GM12892 (cell line): Measurements from ENCODE around the gene CELF3. TPM values are rescaled to one million over a fixed set of nuclear protein-coding genes. Genes with fewer than 3 reads are reported as not detected.
"Not testable (repeated sequence)": the region's sequence is repeated elsewhere in the genome, so short reads cannot be mapped to it uniquely, and the experiment has no call there.

Experiments used
- DNase-seq: peaks from one replicate; pipeline ENCODE4 v3.0.0; 2011; ENCODE audit not compliant: insufficient read length
- FAIRE-seq: peaks from 2 replicates; lab custom pipeline; 2011; peaks lifted over from hg19 to GRCh38; lab: Jason Lieb, UNC
- POLR2A ChIP-seq: IDR thresholded peaks from 2 replicates; pipeline ENCODE4 v1.6.1; 2011; ENCODE audit warnings: low read depth, low read length, control low read depth
- POLR2AphosphoS5 ChIP-seq: IDR thresholded peaks from 2 replicates; pipeline ENCODE4 v1.6.1; 2011; ENCODE audit warnings: low read depth, low read length, control low read depth
- TAF1 ChIP-seq: IDR thresholded peaks from 2 replicates; pipeline ENCODE4 v1.6.1; 2011; ENCODE audit warnings: low read depth, mild to moderate bottlenecking, control low read depth, low read length, borderline replicate concordance
- polyA plus RNA-seq: library from polyadenylated mRNA; unstranded; fragments of >200 nt; gene quantifications from one replicate; pipeline ENCODE4 v1.2.1, GENCODE V29; 2012; ENCODE audit warnings: missing spikeins, inconsistent platforms; ENCODE audit not compliant: missing spikeins

Gene CELF3
- not detected for polyA plus RNA-seq

GRCh38 chr1:151716771-151717631 is at the start of gene CELF3:
CELF3 (minus strand) TSS chr1:151716803; CDS start chr1:151716020, 783 bp downstream.
- no peak for FAIRE-seq
- DNase-seq, result no peak
- TF ChIP-seq POLR2AphosphoS5 (no peak), TAF1 (no peak), POLR2A (no peak)

DNA sequence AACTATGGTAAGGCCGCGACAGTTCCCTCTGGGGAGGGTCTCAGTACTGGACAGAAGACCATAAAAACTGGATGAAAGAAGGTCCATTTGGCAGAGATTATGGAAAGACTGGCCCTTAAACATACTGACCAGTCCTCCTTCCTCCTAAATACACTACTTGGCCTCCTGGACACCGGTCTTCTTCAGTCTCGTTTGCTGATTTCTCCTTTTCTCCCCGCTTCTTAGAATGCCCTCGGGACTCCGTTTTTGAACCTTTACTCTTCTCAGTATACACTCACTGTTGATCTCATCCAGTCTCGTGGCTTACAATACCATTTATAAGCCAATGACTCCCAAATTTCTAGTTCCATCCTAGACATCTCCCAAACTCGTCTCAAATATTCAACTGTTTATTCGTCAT is 47.4 kb upstream of the CELF3 start:
- FAIRE-seq, result peak; percentile 54
- no peak for DNase-seq
- TF ChIP-seq POLR2AphosphoS5, result no peak
- no peak for TF ChIP-seq POLR2A
- no peak for TF ChIP-seq TAF1

DNA sequence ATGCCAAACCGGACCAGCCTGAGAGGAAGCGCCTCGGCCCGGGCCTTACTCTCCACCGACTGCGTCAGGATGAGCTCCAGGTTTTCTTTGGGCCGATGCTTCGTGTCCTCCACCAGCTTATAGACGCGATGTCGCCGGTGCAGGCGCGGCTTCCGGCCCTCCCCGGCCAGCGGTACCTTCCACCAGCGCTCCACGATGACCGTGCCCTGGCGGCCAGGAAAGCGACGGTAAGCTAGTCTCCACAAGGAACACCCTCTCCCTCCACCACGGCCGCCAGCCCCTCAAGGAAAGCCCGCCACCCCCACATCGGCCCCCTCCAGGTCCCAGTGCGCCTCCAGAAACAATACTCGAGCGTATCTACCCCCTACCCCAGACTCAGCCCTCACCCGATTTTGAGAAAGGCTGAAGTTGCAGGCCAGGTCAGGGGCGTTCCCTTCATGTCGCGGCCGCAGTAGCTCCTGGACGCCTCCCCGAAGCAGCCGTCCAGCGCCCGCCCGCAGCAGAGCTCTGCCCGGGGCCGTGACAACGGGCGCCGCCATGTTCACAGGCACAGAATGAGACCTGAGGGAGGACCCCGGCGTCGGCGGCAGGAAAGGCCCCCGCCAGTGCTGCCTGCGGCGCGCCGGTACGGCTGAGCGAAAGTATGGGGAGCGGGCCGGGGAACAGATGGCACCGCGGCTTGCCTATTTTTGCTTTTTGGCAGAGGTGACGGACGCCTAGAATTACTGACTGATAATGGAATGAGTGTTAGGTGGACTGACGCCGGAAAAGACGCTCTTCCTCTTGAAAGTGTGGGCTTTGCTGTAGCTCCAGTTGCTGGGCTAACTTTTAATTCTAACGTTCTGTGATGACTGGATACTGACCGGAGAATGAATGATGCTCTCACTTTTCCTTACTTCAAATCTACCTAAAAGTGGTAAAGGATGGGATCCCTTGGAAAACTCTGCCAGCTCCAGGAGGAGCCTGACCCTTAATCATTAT is 46.6 kb upstream of the CELF3 start, which contains the start of gene MRPL9:
MRPL9 (minus strand) TSS at position 556 of the 981 bp plus-strand sequence; CDS start at position 539, 17 bp downstream.
- peak; percentile 89 for FAIRE-seq
- peak; percentile 81 for TF ChIP-seq POLR2A
- TF ChIP-seq TAF1, result peak; percentile 72
- peak; percentile 82 for TF ChIP-seq POLR2AphosphoS5
- DNase-seq, result peak; percentile 94

DNA sequence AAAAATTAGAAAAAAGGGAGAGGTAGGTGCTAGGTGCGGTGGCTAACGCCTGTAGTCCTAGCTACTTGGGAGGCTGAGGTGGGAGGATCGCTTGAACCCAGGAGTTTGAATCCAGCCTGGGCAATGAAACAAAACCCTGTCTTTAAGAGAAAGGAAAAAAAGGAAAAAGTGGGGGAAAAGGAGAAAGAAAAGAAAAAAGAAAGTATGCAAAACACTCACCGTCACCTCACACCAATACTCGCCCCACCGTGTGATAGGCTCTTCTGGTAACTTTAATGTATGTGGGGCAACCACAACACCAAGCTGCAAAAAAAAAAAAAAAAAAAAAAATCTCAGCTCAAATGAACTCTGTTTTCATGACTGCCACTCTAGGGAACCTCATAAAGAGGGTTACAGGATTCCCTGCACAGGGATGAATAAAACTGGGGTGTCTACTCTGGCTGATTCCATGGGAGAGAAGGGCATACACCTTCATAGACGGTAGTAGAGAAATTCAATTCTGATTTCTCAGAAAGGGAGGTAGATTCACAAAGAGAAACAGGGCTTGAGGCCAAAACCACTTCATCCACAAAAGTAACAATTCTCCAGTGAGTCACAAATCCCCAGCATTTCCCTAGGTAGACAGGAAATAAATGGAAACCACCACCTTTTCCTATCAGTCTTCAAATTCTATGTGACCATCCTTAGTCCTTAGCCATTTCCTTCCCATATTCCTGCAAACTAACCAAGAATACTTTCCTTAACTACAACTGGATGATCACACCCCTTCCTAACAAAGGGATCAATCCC is 44.2 kb upstream of the CELF3 start:
- DNase-seq, result no peak
- FAIRE-seq, result no peak
- no peak for TF ChIP-seq POLR2A
- TF ChIP-seq POLR2AphosphoS5, result no peak
- no peak for TF ChIP-seq TAF1

DNA sequence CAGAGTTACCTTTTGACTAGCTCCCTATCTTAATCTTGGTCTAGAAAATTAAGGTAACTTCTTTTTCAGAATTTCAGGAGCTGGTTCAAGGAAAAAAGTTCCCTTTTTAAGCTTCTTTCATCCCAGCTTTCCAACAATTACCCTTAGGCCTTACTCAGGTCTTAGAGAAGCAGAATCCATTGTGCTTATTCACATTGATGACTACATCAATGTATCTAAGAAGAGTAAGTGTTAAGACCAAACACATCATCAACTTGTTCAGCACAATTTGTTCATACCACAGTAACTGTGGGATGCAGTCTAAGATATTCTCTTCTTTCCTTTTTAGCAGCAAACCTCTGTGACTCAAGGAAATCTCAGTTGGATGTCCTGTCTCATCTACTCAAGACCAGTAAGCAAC is 42.6 kb upstream of the CELF3 start:
- DNase-seq (no peak), FAIRE-seq (no peak)
- no peak for TF ChIP-seq POLR2A
- TF ChIP-seq TAF1, result no peak

DNA sequence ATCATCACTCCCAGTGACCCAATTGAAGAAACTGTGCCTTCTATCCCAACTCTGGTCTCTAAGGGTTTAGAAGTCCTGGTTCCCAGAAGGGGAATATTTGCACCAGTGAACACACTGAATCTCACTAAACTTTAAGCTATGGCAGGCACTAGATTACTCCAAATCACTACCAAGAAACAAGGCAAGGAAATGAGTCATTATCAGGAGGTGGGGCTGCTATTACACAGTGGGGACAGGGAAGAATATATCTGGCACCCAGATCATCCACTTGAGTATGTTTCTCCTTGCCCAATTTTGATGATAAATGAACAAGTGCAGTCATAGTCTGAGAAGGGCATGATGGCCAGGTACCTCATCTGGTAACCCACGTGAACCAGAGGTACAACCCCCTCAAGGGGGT is 39.7 kb upstream of the CELF3 start:
- TF ChIP-seq TAF1, result no peak
- no peak for TF ChIP-seq POLR2AphosphoS5
- TF ChIP-seq POLR2A, result no peak
- no peak for FAIRE-seq
- no peak for DNase-seq

- FAIRE-seq, result no peak
- no peak for TF ChIP-seq TAF1
- no peak for TF ChIP-seq POLR2A
- no peak for TF ChIP-seq POLR2AphosphoS5
- DNase-seq, result no peak
Observed at GRCh38 chr1:151741516-151741915, 24.9 kb upstream of the CELF3 start.

- FAIRE-seq (no peak), DNase-seq (no peak)
- no peak for TF ChIP-seq POLR2AphosphoS5
- TF ChIP-seq TAF1, result no peak
- no peak for TF ChIP-seq POLR2A
Observed at GRCh38 chr1:151739590-151740355, 23.2 kb upstream of the CELF3 start.

DNA sequence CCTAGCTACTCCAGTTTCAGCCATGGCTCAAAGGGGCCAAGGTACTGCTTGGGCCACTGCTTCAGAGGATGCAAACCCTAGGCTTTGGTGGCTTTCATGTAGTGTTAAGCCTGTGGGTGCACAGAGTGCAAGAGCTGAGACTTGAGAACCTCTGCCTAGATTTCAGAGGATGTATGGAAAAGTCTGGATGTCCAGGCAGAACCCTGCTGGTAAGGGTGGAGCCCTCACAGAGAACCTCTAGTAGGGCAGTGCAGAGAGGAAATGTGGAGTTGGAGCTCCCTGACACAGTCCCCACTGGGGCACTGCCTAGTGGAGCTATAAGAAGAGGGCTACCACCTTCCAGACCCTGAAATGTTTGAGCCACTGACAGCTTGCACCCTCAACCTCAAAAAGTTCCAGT is 20.9 kb upstream of the CELF3 start:
- FAIRE-seq (no peak), DNase-seq (no peak)
- TF ChIP-seq POLR2AphosphoS5, result no peak
- no peak for TF ChIP-seq TAF1
- no peak for TF ChIP-seq POLR2A

- no peak for DNase-seq
- FAIRE-seq, result no peak
- no peak for TF ChIP-seq POLR2A
- TF ChIP-seq POLR2AphosphoS5, result no peak
- no peak for TF ChIP-seq TAF1
Observed at GRCh38 chr1:151737026-151737425, 20.4 kb upstream of the CELF3 start.

DNA sequence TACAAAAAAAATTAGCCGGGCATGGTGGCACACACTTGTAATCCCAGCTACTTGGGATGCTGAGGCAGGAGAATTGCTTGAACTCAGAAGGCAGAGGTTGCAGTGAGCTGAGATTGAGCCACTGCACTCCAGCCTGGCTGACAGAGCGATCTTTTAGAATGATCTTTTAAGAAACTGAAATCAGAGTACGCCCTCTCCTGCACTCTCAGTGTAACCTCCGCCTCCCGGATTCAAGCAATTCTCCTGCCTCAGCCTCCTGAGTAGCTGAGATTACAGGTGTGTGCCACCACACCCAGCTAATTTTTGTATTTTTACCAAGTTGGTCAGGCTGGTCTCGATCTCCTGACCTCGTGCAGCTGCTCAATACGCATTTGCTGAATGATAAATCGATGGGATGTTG is 17.4 kb upstream of the CELF3 start:
- FAIRE-seq, DNase-seq: not testable (repeated sequence)
